Fibroblast of skin of left quadriceps (primary cell): ENCODE results near the gene HERC4.
"Not testable (repeated sequence)": the region's sequence is repeated elsewhere in the genome, so short reads cannot be mapped to it uniquely, and the experiment has no call there.

ENCODE experiments used
- DNase-seq, 2 experiments: peaks; one replicate each; pipeline ENCODE4 v3.0.0-alpha.2; 2013; ENCODE audit warnings: low read depth in 2 of 2

Gene HERC4

DNA sequence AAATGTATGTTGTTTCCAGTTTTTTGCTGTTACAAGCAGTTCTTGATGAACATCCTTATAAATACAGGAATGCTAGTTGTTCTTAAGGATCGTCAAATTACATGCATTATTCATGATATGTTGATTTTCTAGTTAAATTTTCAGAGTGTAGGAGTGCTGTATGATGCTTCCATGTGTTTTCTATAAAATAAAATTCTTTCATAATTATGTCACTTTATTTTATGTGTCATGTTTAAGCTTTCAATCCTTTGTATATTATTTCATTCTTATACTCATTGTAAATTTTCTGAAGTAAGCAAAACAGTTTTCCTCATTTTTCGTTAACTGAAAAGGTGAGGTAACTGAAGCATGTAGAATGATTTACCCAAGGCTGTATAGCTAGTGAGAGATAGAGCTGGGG, 17.4 kb upstream of the HERC4 start:
- peak; percentile 49 to 57 for DNase-seq

DNA sequence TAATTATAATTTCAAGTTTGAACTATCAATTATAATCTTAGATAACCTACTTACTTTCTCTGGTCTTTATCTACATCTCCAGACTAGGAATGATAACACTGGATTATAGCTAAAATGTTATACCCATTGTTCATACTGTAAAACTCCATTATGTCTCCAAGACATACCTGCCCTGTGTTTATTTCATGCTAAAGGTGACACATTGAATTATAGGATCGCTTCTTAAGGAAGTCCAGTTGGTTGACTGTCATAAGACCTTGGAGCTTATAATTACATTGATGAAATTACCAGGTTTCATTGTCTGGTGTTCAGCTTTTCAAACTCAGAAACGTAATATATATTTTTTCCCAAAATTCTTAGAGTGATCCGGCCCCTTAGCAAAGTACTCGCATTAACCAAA, 15.5 kb upstream of the HERC4 start:
- no peak for DNase-seq

DNA sequence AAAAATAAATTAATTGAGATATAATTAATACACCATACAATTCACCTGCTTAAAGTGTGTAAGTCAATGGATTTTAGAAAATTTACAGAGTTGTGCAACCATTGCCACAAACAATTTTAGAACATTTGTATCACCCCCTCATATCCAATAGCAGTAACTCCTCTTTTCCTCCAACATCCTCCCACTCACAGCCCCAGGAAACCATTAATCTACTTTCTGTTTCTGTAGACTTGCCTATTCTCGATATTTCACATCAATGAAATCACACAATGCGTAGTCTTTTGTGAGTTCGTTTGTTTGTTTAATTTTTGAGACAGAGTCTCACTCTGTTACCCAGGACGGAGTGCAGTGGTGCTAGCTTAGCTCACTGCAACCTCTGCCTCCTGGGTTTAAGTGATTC, 13.7 kb upstream of the HERC4 start:
- no peak for DNase-seq

DNA sequence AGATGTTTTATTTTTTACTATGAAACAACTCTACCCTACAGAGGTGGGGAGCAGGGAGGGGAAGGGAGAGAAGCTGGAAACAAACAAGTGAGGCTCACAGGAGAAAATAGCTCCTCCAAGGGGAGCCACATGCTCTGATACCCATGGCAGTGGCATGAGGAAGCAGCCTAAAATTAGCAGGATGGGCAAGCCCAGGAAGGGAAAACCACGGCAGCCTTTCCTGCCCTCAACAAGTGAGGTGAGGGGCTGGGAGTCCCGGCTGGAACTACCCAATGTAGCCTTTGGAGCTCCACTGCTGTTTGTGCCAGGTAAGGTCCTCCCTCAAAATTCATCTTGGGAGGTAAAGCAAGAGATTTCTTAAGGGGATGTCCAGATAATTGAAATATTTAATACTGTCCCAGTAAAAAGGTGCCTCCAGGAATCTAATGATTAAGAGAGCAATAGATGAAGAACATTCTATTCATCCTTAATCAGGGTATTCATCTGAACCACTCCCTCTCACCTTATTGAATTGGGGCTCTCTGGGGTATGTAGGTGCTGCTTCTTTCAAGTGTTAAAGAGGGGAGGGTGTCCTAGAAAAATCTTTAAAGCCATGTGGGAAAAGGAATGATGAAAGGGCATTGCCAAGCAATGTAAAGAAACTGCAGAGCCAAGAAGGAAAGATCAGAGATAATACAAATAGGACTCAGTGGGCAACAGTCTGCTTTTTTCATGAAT, 12.8 kb upstream of the HERC4 start:
- DNase-seq, result no peak

DNA sequence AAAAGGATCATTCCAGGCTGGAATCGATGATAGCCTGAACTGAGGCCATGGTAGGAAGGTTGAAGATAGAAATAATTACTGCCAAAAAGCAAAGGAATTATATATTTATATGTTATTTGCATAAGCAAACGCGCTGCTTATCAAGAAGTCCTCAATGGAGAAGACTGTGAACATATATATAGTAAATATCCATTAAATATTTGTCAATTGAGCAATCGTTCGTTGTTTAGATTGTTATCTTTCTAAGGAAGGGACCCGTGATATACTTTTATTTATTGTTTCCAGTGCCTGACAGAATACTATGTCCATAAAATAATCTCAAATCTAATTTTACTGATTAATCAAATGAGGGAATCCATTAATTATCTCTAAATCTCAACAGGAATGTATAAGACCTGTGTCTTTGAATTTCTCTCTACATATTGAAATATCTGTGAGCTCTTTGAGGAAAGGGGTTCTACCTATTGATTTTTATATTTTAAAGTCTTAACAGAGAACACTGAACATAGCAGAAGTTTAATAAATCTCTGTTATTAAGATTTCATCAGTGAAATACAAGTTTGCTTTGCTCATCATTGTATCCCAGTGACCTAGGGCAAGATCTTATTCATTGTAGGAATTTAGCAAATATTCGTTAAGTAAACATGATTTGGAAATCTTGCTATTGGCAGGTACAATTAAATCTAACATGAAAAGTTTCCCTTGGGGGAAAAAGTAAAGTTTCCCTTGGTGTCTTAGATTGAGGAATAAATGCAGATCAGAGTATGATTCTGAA, 12.0 kb upstream of the HERC4 start:
- DNase-seq, result no peak

DNA sequence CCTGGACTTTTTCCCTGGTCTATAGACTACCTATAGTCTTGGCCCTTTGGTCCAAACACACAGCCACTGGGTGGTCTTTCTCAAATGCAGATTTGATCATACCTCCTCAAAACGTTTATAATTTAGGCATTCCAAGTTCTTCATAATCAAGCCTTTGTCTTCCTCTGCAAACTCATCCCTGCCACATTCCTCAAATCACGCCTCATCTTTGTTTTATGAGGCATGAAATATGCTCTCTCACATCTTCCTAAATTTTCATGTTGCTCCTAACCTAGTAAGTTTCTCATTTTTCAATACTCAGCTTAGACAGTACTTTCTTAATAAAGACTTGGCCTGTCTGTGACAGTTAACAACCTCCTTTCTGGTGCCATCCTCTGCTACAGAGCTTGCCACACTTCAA, 10.9 kb upstream of the HERC4 start:
- DNase-seq, result no peak

DNA sequence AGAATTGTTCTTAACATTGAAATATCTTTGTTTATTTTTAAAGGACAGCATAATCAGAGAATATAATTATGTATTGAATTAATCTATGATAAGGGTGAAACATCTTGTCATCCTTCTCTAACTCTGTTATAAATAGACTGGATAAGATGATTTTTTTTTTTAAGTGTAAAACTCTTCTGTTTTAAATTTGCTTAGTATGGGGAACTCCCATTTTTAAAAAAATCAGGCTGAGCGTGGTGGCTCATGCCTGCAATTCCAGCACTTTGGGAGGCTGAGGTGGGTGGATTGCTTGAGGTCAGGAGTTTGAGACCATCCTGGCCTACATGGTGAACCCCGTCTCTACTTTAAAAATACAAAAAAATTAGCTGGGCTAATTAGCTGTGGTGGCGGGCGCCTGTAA, 9.4 kb upstream of the HERC4 start:
- DNase-seq, result no peak

DNA sequence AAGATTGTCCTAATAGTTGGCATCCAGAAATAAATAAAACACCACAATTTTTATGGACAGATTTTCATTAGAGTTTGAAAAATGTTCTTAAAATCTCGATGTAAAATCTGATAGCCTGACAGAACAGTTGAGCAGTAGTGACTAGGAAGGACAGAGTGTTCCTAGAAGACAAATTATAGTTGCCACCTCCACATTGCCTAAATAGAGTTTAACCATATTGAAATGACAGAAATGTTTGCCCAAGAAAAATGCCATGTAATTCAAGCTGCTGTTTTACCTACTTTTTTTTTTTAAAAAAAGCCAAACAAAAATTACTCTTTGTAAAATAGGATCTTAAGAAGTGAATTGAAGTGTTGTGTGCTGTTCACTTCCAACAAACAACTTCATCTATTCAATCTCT, 8.9 kb upstream of the HERC4 start:
- DNase-seq, result no peak

DNA sequence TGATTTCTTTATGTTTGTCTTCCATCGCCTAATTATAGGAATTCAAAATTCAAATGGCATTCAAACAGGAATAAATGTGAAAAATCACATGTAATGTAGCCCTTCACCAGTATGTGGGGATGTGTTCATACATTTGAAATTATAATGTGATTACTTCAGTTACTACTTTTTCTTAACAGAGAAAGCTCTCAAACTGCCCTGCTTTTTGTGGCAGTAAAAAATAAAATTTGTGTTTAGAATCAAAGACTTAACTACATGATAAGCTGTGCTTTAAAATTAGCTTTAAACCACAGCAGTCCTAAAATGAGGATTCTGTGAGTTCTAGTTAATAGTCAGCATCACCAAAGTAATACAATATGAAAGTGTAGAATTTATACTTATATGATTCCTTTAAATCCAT, 7.8 kb upstream of the HERC4 start:
- DNase-seq, result no peak

DNA sequence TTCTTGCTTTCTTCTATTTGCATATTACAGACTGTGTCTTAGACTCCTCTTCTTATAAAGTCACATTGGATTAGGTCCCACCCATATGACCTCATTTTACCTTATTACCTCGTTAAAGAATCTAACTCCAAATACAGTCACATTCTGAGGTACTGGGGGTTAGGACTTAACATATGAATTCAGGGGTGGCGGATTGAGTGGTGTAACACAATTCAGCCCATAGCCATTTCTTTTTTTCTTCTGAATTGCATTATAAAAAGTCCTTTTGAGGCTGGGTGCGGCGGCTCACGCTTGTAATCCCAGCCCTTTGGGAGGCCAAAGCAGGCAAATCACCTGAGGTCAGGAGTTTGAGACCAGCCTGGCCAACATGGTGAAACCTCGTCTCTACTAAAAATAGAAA, 6.8 kb upstream of the HERC4 start:
- DNase-seq, result no peak

DNA sequence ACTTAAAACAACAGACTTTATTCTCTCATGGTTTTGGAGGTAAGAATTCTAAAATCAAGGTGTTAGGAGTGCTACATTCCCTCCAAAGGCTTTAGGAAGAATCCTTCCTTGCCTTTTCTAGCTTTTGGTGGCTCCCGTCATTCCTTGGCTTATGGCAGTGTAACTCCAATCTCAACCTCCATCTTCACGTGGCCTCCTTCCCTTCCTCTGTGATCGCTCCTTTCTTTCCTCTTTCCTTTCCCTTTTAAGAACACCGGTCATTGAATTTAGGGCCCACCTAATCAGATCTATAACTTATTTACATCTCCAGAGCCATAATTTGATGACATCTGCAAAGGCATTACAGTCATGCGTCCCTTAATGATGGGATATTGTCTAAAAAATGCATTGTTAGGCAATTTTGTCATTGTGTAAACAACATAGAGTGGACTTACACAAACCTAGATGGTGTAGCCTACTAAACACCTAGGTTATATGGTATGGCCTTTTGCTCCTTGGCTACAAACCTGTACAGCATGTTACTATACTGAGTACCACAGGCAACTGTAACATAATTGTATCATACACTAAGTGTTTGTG, 5.9 kb upstream of the HERC4 start:
- DNase-seq, result no peak

DNA sequence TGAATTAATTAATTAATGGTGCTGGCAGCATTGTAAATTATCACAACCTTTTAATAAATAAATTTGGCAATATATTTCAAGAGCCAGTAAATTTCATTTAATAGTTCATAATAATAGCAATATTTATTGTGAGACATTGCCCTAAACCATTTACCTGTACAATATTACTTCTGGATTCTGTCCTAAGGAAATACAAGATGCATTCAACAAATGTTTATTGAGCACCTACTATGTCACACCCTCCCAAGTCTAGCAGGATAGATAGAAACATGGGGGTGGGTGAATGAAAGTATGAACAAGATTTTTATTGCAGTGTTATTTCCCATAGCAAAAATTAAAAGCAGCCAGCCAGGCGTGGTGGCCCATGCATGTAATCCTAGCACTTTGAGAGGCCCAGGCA, 4.4 kb upstream of the HERC4 start:
- no peak for DNase-seq

DNA sequence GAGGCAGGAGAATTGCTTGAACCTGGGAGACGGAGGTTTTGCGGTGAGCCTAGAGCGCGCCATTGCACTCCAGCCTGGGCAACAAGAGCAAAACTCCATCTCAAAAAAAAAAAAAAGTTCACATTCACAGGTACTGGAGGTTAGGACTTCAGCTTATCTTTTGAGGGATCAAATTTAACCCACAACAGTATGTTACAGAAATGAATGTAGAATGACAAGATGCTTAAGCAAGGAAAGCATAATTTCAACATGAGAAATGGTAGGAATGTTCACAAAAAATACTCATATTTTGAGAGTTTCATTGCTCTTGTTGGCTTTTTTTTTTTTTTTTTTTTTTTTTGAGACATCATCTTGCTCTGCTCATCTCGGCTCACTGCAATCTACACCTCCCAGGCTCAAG, 1.9 kb upstream of the HERC4 start:
- no peak for DNase-seq

DNA sequence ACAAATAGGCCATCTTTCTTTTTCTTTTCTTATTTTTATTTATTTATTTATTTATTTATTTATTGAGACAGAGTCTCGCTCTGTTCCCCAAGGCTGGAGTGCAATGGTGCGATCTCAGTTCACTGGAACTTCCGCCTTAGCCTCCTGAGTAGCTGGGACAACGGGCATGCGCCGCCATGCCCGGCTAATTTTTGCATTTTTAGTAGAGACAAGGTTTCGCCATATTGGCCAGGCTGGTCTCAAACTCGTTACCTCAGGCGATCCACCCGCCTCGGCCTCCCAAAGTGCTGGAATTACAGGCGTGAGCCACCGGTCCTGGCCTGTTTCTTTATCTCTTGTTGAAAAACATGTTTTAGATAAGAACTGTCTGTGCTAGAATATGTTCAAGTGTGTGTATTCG, 998 bp upstream of the HERC4 start:
- not testable (repeated sequence) for DNase-seq

DNA sequence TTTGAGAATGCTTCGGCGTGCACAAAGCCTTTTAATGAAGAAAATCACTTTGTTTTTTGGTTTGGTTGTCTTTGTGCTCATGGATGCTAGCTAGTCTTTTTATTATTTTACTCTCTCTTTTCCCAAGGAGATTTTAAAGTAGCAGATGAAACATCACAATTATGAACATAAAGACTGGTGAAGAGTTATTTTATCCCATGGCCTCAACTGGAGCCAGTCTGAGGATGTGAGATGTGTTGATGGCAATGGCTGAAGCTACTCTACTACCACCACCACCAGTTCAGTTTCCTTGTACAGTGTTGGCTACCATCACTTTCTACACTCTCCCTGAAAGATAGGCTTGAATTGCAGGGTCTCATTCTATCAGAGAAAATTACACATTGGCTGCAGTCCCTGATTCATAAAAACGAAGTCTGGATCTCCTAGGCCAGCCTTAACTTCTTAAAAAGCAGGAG, 494 bp upstream of the HERC4 start:
- DNase-seq, result no peak

DNA sequence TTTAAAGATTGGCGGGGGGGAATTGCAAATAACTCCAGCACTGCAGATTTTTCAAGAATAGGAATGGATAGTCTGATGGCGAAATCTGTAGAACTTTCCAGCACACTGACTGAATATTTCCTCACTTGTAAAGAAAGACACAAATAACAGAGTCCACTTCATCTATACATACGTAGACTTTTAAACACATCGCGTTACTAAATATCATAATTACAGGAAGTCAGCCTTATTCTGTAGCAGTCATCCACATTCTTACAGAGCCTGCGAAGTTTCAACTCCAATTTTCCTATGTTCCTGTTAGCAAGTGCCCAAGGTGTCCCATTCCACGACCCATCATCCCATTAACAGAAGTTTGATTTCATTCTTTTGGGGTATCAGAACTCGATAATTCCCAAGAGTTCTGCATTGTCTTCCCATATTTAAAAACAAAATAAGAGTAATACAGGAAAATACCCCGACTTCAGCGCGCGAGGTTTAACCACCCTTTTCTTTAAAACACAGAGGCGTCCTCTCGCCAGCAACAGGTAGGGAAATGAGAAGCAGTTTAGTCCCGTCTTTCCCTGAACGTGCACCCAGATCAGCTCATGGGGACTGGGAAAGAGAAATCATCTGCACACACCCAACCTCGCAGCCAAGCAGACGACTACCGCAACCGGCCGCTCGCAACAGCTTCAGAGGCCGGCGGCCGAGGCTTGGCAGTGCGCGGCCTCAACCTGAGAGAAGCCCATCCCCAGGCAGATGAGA, 880 bp downstream of the HERC4 start:
- DNase-seq, result no peak

DNA sequence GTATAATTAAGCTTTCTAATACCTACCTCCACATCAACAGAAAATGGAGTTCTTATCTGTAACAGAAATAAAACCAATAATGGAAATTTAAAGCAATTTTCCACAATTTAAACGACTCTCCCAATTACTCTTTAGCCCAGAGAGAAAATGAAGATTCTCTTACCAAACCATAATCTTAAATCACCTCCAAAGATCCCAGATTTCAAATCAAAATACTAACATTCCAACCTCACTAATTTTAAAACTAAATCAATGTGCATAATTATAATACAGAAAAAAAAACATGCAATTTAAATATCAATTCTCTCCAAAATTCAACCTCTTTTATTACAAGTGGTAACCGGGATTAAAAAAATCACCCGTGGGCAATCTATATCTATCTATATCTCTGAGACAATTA, 1.5 kb downstream of the HERC4 start:
- DNase-seq, result no peak

DNA sequence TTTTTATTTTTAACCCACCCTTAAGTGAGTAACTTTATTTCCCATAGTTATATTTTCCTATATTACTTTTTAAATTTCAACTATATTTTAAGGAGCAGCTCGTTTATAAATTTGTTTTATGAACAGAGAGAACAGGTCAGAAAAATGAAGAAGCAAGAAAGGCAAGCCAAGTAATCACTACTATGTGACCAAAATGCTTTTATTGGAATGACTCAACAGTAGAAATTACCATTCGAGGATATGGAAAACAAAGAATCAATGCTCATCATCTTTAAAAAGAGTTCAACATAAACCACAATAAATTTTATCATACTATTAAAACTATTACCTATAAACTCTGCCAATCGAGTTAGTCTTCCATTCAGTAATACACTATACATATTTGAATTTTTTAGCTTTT, 7.6 kb downstream of the HERC4 start:
- no peak for DNase-seq

DNA sequence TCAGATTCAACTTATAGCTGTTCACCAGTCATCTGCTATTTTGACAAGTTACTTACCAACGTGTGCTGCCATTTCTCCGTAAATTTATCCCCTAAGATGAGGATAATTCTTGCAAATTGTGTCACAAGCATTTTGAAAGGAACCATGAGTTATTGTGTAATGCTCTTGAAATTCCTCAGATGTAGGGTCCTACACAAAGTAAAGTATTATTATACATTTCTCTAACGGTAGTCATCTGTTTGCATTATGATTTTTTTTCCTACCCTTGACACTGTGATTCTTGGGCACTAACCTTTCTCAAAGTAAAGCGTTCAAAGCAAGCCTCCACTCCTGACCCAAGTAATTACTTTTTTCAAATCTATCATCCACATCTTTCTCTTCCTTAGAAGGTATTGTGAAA, 8.1 kb downstream of the HERC4 start:
- no peak for DNase-seq

DNA sequence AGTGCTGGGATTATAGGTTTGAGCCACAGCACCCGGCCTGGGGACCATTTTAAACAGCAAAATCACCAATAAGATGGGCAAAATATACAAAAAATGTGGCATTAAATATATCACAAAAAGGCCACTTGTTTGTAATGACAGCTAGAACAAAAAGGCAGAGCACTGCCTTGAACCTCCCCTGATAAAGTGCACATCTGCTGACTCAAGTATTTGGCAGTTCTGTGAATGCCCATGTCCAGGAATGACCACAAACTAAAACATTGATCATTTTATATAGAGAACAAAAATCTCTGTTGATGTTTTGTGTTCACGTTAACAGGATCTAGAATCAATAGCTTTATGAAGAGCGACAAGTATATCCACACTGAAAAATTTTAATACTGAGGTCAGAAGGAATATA, 21.5 kb downstream of the HERC4 start:
- no peak for DNase-seq

DNA sequence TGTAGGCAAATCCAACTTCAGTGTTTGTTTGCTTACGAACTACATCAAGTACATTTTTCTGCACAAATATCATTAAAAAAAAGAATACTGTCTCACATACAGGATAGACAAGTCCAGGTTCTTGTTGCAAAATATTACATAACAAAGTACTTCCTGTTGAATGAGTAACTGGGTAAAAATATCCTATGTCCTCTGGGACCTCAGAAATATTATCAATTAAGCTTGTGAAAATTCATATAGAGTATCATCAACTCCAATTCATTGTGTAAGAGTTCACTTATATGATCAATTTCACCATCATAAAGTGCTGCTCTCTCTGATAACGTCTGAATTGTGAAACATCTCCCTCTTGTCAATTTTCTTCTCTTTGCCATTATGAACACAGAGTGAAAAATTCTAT, 22.6 kb downstream of the HERC4 start:
- no peak for DNase-seq

DNA sequence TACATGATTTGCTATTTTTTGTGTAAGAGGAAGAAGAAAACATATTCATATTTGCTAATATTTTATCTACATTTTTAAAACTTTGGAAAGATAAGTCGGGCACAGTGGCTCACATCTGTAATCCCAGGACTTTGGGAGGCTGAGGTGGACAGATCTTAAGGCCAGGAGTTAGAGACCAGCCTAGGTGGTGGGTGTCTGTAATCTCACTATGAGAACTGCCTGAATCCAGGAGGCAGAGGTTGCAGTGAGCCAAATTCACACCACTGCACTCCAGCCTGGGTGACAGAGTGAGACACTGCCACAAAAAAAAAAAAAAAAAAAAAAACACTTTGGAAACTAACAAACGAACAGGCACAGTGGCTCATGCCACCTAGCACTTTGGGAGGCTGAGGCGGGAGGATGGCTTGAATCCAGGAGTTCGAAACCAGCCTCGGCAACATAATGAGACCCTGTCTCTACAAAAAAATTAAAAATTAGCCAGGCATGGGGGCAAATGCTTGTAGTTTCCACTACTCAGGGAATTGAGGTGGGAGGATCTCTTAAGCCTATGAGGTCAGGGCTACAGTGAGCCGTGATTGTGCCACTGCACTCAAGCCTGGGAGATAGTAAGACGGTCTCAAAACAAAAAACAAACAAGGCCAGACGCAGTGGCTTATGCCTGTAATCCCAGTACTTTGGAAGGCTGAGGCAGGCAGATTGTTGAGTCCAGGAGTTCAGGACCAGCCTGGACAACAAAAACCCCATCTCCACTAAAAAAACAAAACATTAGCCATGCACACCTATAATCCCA, 25.6 kb downstream of the HERC4 start:
- no peak for DNase-seq
